Measurements from ENCODE around the gene SAMD14.

SAMD14 gene

DNA sequence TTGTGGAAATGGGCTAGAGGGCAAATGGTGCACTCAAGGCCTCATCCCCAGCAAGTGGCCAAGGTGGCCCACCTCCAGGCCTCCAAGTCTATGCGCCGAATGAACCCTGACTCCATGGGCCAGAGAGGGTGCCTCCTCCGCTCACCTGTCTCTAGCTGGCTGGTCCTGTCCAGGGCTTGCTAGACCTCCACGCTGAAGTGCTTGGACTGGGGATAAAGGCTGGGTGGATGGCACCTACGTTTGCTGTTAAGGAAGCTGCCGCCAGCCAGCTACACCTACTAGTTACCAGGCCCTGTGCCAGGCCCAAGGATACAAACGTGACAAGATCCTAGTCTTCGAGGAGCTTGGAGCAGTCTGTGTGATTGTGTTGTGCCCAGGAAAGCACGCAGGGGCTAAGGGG is 35.1 kb upstream of the SAMD14 start:
- DNase-seq, result no peak

DNA sequence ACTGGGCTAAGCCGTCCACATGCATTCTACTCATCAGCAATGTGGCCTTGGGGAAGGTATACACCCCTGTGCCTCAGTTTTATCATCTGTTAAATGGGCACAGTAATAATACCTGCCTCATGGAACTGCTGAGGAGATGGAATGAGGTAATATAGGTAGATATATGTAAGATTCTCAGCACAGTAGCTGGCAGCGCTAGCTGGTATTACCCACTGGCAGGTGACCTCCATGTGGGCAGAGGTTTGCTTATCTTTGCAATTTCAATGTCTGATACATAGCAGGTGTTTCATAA is 34.7 kb upstream of the SAMD14 start:
- DNase-seq, result no peak

DNA sequence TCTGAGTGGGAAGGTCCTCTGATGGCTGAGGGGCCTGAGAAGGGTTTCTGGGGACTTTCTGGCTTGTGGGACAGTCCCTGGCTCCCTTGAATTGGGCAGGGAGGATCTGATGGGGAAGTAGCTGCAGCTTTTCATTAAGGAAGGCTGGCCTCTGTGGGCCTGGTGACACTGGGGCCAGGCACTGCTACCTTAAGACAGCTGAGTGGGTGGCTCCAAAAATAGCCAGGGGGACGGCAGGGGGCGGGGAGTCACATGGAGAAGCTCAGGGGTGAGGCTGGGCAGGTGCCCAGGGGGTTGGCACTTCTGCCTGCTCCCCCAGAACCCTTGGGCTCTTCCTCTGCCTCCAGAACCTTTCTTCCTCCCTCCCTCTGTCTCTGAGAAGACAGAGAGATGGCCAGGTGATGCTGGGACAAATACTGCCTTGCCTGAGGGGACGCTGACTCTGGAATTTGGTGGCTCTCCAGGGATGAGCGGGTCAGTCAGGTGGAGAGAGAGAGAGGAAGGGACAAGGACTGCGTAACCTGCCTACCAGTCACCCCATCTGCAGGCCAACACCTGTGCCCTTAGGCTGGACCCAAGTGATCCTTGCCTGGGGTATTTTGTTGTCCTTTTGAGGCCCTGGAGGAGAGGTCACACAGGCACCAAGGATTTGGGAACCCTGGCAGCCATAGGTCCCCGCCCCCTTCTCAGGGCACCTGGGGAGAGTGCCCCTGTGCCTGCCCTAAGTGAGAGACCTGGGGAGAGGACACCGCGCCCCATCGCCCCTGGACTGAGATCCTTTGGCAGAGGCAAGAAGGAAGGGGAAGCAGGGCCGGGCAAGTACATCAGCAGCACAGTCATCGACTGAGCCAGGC is 34.1 kb upstream of the SAMD14 start:
- no peak for DNase-seq

DNA sequence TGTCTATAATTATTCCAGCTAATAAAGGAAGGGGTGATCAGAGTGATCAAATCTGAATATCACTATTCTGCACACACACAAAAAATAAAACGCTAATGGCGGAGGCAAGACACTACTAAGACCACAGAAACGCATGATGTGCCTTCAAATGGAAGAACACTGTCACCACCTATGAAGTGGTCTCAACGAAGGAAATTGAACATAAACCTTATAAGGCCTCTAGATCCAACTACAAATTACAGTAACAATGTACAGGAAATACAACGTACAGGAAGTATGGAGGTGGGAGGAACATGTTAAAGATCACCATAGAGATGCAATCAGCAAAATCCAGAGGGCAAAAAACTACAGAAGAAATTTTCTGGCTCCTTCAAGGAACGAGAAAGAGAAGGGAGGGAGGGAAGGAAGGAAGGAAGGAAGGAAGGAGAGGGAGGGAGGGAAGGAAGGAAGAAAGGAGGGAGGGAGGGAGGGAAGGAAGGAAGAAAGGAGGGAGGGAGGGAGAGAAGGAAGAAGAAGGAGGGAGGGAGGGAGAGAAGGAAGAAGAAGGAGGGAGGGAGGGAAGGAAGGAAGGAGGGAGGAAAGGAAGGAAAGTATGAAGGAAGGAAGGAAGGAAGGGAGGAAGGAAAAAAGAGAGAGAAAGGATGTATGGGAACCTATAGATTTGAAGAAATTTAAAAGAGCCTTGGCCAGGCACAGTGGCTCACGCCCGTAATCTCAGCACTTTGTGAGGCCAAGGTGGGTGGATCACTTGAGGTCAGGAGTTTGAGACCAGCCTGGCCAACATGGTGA is 32.7 kb upstream of the SAMD14 start:
- DNase-seq, result no peak

DNA sequence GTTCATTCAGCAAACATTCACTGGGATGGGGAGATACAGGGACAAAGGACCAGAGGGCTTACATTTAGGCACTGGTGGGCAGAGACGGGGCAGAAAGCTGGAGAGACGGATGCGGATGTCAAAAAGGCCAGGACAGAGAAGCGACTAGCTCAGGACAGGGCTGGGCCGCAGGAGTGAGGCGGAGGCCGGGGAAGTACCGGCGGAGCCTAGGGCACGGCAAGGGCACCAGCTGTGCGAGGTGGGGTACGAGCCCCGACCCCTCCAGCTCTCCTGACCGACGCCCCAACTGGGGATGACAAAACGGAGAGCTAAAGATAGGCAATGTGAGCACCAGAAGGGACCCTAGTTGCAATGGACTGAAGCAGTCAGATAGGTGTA is 31.9 kb upstream of the SAMD14 start:
- no peak for DNase-seq

DNA sequence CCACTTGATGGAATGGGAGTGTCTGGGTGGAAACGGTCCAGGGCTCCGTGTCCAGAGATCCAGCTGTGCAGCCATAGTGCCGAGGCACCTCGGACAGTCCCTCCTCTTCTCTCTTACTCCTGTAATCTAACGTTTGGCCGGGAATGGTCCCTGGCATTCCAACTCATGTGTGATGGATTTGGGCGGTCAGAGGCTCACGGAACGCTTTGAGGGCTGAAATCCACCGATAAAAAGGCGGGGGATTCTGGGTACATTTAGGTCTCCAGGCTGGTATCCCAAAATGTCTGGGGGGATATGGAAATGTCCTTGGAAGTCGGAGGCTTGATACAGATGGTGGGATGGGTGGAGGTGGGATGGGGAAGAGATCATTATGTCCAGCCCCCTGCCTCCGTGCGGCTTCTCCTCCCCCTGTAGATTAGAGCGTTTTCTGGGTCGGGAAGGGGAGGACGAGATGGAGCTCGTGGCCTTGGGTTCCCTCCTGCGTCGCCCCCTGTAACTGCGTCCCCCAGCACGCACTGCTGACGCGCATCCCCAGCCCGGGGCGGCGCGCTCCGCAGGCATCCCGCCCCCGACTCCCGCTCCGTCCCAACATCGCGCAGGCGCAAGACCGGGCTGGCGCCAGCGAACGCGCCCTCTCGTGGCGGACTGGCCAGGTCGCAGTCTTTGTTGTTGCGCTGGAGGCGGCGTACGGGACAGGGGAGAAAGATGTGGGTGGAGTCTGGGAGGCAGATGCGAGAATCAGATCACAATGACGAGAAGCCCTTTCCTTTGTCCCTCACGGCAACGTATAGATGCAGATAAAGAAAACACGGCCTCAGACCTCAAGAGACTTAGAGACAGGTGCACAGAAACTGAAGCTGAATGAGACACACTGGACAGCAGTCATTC is 31.3 kb upstream of the SAMD14 start:
- peak; percentile 90 for DNase-seq

DNA sequence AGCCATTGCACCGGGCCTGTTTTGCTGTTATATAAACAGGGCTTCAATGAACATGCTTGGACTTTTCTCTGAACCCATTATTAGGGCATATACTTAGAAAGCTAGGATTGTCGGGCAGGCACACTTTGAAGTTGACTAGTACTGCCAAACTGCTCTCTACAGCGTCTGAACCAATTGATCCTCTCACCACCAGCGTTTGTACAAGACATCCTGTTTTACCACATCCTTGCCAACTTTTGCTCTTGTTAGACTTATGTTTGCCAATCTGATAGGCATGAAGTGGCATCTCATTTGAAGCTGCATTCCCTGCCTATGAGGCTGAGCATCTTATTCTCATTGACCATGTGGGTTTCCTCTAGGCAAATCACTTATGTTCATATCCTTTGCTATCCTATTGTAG is 27.9 kb upstream of the SAMD14 start:
- DNase-seq, result no peak

DNA sequence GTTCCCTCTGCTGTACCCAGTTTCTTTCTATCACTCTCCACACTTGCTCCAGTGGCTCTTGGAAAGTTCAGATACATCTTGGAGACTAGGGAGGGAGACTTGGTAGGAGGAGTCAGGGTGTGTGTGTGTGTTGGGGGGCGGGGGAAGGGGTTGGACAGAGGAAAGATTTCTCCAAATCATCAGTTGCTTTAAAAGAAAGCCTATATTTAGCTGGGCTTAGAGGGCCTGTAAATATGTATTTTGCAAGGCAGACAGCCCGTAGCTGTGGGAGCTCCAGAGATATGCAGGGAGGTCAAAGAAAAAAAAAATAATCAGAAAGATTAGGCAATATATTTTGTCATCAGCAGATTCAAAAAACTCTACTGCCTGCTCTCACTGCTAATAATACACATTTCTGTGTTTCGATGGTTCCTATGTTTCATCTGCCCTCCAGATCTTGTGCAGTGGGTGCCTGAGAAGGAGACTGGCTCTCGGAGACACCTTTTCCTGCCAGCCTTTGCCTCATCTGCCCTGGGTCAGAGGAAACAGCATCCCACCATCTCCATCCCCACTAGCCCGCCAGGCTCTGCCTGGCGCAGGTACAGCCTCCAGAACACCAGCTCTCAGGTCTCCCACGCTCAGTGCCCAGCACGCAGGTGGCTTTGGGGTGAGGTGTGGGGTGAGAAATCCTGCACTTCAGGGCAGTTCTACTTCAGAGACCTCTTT is 25.3 kb upstream of the SAMD14 start:
- DNase-seq, result no peak

DNA sequence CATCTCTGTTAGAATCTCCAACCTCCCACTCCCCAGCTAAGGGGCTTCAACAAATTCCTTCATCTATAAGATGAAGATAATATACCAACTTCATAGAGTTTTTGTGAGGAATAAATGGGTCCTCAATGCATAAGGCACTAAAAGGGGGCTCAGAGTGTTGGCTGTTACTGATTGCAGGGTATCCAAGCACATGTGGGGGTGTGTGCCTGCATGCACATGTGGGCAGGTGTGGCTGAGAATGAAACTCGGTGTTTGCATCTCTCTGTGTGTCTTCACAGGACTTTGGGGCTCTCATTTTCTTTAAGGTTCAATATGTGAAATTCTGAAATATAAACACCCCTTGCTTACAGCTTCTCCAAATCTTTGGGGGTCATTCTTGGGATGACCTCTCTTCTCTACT is 24.6 kb upstream of the SAMD14 start:
- no peak for DNase-seq

DNA sequence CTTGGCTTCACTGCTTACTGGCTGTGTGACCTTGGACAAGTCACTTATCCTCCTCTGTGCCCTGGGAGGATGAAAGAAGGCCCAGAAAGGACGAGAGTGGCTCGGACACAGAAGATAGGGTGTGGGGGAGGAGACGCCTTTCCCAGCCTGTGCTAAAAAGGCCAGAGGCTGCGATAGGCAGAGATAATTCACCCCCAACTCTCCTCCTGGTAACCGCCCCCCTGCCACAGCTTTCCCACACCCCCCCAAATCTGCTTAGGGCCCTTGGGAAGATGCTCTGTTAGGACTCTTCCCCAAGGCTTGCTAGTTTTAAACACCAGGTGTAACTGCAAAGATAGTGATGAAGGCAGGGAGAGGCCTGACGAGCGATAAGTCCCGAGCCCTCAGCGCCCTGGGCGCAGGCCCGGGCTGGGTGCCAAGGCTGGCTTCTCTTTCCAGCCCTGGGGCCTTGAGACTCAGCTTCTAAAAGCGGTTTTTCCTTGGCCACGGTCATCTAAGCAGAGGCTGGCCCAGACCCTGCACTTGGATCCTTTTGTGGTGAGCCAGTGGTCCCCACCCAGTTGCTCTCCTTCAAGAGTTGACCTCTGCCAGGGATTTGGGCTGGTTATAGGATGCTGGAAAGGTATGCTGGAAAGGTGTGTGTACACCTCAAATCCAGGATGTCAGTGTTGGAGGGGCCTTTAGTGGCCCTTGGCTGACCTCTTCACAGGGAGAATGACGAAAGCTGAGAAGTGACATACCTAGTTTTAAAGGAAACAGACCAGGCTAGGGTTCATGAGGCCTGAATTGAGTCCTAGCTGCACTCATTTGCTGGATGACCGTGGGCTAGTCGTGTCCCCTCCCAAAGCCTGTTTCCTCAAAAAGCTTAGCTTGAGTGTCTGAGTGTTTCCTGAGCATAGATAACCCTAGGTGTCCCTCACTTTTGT is 24.0 kb upstream of the SAMD14 start:
- DNase-seq, result no peak

DNA sequence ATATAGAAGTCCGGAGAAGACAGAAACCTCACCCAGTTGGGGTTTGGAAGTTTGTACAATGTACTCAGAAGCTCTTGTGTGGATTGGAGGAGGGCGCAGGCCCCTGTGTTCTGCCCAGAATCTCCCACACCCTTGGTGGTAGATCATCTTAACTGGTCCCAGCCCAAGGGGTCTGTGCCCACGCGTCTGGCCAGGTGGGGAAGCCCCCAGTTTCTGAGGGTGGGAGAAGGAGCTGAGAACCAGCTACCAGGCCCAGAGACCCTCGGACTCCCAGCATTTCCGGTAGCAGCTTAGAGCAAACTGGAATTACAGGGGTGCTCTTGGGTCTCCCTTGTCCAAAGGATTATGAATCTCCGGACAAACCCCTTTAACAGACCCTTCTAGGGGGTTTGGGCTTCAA is 22.8 kb upstream of the SAMD14 start:
- DNase-seq, result no peak

DNA sequence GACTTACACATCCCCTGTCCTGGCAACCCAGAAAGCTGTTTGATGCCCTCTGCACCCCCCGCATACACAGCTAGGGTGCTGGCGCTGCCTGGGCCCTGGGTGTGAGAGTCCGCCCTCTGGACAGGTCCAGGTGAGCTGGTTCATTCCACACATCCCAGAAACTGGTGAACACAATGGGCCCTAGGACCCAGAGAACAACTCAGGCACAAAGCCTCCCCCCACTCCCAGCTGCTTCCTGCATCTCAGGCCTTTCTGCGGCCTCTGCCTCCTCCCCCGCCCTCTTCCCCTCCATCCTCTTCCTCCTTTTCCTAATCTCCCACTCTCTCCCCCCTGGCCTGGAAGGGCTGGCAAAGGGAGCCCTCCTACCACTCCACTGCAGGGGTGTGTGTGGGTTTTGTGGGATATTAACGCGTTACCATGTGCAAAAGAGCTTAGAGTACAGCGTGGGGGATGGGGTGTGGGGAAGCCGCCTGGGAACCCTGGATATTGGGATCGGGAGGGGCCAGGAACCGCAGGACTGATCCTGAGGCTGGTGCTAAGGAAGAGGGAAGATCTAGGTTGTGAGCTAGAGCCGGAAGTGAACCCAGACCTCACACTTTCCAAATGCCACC is 22.1 kb upstream of the SAMD14 start:
- peak; percentile 86 for DNase-seq

DNA sequence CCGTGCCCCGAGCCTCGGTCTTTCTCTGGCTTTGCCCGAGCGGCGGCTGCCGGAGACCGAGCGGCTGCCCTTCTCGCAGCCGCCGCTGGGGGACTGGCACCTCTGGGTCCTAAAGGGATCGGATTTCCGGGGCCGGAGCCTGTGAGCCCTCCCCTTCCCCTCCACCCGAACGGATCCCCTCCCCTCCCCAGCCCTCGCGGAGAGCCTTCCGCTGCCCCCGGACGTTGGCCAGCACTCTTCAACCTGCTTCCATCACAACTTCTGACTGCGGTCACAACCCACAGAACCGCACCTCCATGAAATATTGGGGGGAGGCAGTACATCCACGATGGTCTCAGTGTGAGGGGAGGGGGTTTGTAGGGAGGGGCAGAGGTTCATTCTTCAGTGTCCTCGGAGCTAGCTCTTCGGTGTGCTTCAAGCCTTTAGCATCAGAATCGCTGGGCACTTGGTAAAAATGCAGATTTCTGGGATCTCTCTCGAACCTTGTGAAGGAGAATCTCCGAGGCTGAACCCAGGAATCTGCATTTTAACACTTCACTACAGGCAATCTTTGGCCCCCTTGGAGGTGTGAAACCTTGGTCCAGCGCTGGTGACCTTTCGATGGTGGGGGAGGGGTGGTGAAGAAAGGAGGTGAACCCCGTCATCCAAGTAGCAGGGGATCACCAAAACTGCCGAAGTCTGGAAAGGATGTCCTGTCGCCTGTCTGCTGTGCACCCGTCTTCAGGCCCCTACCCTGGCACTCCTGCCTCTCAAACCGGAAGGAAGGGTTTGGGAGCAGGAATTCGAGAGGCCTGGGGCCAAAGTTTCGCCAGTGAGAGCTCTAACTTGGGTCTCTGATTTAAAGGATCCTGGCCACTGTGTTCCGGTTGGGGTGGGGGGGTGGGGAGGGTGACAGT is 21.3 kb upstream of the SAMD14 start:
- peak; percentile 58 for DNase-seq

DNA sequence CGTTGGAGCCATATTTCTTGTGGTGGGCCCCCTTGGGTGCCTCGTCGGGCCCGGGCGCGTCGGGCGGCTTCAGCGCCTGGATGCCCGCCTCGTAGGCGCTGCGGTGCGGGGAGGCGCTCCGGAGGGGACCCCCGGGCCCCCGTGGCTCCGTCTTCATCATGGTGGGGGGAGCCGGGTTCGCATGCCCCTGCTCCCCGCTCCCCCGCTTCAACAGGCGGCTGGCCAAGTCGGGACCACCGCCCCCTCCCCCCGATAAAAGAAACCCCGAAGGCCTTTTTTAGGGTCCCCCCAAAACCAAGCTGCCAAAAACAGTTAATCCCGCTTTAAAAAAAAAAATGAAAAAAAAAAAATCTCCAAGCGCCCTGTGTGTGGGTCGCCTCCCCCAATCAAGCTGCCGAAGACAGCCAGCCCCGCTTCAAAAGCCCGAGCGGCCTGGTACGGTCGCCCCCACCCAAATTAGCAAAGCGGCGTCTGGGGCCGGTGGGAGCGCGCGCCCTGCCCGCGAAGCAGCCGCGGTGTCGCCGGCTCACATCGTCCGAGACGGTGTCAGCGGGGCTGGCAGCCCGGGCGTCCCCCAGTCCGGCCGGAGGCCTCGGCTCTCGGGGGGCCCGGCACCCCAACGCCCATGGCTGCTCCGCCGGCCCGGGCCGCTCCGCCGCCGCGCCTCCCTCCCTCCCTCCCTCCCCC is 20.5 kb upstream of the SAMD14 start, which contains the start of gene PPP1R9B:
PPP1R9B (minus strand) TSS at position 324 of the 687 bp plus-strand sequence; CDS start at position 160, 164 bp downstream.
- DNase-seq, result no peak

DNA sequence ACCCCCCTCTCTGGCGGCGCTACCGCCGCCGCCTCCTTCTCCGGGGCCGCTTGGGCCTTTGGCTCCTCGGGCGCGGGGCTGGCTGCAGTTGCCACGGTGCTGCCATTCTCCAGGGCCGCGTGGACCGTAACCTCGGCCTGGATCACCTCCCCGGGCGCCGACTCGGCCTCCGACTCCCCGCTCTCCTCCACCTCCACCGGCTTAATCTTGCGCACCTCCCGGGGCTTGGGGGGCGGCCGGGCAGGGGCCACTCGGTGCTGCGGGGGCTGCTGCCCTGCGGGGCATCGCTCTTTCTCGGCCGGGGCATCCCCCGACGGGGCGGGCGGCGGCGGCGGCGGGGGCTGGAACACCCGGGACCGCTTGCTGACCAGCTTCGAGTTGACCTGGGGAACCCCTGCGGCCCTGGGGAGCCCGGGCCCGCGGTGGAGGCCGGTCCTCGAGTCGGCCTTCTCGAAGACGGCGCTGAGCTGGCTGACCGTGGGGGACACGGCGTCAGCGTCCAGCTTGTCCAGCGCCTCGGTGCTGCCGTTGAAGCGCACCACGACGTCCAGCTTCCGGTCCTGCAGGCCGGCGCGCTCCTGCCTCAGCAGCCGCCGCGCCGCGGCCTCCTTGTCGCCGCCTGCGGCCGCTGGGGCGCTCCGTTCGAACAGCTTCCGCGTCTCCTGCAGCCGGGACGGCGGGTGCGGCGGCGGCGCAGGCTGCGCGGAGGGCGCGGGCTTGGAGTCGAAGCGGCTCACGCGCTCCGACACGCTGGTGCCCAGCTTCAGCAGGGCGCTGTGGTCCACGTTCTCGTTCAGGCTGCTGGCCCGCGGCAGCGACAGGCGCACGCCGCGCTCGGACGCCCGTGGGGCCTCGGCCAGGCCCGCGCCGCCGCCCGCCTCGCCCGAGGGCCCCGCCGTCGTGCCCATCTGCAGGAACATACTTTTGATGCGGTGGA is 19.7 kb upstream of the SAMD14 start:
- DNase-seq, result no peak

DNA sequence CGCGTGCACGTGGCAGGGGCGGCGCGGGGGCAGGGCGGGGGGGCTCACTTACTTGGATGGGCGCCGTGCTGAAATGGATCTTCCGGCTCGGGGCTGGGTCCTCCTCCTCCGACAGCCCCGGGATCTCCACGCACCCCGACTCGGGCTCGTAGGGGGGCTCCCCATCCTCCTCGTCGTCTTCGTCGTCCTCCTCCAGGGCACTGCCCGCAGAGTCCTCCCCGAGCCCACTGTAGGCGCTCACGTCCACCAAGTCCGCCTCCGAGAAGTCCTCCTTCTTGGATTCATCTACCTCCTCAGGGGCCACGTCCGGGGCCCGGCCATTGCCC is 19.1 kb upstream of the SAMD14 start:
- no peak for DNase-seq

DNA sequence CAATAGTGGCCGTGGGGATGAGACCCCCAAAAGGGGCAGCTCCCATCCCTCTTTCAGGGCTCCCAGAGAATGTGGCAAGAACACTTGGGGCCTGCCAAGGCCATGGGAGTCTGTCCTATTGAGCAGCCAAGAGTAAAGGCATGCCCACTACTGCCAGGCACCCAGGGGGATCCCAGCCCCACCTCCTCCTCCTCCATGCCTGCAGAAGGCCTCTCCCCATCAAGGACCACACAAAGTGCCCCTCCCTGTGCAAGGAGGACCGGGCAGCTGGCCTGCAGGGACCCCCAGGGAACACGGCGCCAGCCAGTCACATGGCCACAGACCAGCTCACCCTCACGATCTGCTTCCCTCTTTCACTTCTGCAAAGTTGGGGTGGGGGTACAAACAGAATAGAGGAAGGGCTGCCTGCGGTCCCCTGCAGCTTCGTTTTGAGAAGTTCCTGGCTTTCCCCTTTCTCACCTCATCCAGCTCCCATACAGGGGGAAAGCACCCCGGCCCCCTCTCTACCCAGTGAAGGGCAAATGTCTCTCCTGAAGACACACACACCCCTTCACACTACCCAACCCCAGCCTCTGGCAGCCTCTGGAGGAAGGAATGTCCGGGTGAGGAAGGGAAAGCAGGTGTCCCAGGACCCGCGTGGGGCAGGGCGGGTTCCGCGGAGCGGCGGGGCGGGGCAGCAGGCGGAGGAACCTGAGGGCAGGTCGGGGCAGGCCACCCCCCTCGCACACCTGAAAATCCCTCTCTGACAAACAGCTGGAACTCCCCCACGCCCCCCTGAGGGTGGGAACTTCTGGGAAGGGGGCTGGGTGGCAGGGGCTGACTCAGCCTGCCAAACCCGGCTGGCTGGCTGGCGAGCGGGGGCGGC is 18.5 kb upstream of the SAMD14 start:
- no peak for DNase-seq
